A549 treated with CORT108297 at 1 μM for 4 hours (cell line): ENCODE measurements around the gene CCNG1. TPM values are rescaled to one million over a fixed set of nuclear protein-coding genes. Genes with fewer than 3 reads are reported as not detected.

Experiments used
- total RNA-seq: library from RNA; stranded (reverse); fragments of 200-300 nt; extraction: Qiagen RNA extraction; gene quantifications from 5 replicates; pipeline ENCODE4 v1.2.3, GENCODE V29; 2022

CCNG1 gene
- 56.2 to 64.4 TPM (median 61.2 TPM) in 5 replicates for total RNA-seq

GRCh38 chr5:163437309-163438182 is at the start of gene CCNG1:
TSS of gene CCNG1 (plus strand) at chr5:163437595. CDS start at chr5:163439257, 1,662 bp downstream.

GRCh38 chr5:163459819-163460561 is 22.6 kb downstream of the CCNG1 start, which contains the start of gene NUDCD2:
TSS of gene NUDCD2 (minus strand) at chr5:163460102. CDS start at chr5:163460050, 52 bp downstream.

GRCh38 chr5:163460562-163461171 is 23.3 kb downstream of the CCNG1 start, which contains the start of gene HMMR:
TSS of gene HMMR (plus strand) at chr5:163460632. CDS start at chr5:163460693, 61 bp downstream.

Other genes with a start within 250 kb of the CCNG1 start
- 31.6 to 38.6 TPM (median 35.0 TPM) in 5 replicates for gene NUDCD2, start 22.5 kb downstream of the CCNG1 start, total RNA-seq
- 22.8 to 33.6 TPM (median 27.5 TPM) in 5 replicates for gene HMMR, start 23.0 kb downstream of the CCNG1 start, total RNA-seq
- 43.4 to 51.2 TPM (median 47.9 TPM) in 5 replicates for gene MAT2B, start 68.0 kb downstream of the CCNG1 start, total RNA-seq